Esophagus muscularis mucosa (tissue), 3 donors: ENCODE data around the gene ITPA.

Experiments
- POLR2A ChIP-seq: fragments of 450-650 bp; IDR thresholded peaks from one replicate; pipeline ENCODE4 v1.6.1; 2017; ENCODE audit warnings: antibody characterized with exemption, moderate library complexity, mild to moderate bottlenecking, low read depth
- POLR2AphosphoS5 ChIP-seq, 2 donors: sonication (generic); formaldehyde crosslinking; IDR thresholded peaks; one replicate each; pipeline ENCODE4 v1.6.1; 2017; ENCODE audit warnings: antibody characterized with exemption in 2 of 2
- TF ChIP-seq, protein P1 (sequence below), 3 experiments: fragments of 200-600 bp in 2 of 3; fragments of 450-650 bp in 1 of 3; sonication (generic) in 2 of 3; IDR thresholded peaks; one replicate each; pipeline ENCODE4 v1.5.1; 2017 to 2019; ENCODE audit warnings: antibody characterized with exemption in 3 of 3, mild to moderate bottlenecking in 2 of 3, moderate library complexity in 1 of 3

DNA sequence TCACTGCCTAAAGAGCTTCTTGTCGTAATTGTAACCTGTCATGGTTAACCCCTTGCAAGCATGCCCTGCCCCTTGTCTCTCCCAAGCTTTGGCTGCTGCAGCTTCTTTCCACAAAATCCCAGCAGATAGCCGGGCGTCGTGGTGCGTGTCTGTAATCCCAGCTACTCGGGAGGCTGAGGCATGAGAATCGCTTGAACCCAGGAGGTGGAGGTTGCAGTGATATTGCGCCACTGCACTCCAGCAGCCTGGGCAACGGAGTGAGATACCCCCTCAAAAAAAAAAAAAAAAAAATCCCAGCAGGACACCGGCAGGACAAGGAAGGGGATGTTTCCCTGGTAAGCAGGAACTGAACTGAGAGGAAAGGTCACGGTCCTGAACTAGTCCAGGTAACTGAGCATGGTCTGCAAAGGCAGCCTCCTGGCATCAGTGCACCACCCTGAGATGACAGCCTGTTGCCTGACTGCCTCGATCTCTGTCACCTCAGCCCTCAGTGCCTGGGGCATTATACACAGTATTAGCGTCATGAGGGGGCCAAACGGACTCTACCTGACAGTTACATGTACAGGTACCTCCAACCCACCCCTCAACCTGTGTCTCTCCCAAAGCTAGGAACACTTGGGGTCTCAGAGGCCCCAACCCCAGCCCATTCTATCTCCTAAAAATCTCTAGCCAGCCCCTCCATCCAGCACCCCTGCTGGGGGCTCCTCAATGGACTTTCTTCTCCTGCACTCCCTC is 37.7 kb upstream of the ITPA start:
- TF ChIP-seq, protein P1, sequence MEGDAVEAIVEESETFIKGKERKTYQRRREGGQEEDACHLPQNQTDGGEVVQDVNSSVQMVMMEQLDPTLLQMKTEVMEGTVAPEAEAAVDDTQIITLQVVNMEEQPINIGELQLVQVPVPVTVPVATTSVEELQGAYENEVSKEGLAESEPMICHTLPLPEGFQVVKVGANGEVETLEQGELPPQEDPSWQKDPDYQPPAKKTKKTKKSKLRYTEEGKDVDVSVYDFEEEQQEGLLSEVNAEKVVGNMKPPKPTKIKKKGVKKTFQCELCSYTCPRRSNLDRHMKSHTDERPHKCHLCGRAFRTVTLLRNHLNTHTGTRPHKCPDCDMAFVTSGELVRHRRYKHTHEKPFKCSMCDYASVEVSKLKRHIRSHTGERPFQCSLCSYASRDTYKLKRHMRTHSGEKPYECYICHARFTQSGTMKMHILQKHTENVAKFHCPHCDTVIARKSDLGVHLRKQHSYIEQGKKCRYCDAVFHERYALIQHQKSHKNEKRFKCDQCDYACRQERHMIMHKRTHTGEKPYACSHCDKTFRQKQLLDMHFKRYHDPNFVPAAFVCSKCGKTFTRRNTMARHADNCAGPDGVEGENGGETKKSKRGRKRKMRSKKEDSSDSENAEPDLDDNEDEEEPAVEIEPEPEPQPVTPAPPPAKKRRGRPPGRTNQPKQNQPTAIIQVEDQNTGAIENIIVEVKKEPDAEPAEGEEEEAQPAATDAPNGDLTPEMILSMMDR (IDR thresholded peaks at IDR 0.05): no peak
- TF ChIP-seq POLR2AphosphoS5 (IDR thresholded peaks at IDR 0.05): no peak
- no peak for TF ChIP-seq POLR2A
